GM19025 (cell line): ENCODE measurements around the gene MOV10.

Experiments used
- ATAC-seq: cut with Tn5 transposase; IDR thresholded peaks from one replicate; pipeline ENCODE4 v1.9.1; 2021; ENCODE audit warnings: mild to moderate bottlenecking, low read depth, moderate library complexity; ENCODE audit not compliant: unreplicated experiment

The MOV10 gene

GRCh38 chr1:112697781-112698201, 23.3 kb downstream of the MOV10 start:
- ATAC-seq: no peak

GRCh38 chr1:112698366-112699310, 24.2 kb downstream of the MOV10 start:
- ATAC-seq: no peak

DNA sequence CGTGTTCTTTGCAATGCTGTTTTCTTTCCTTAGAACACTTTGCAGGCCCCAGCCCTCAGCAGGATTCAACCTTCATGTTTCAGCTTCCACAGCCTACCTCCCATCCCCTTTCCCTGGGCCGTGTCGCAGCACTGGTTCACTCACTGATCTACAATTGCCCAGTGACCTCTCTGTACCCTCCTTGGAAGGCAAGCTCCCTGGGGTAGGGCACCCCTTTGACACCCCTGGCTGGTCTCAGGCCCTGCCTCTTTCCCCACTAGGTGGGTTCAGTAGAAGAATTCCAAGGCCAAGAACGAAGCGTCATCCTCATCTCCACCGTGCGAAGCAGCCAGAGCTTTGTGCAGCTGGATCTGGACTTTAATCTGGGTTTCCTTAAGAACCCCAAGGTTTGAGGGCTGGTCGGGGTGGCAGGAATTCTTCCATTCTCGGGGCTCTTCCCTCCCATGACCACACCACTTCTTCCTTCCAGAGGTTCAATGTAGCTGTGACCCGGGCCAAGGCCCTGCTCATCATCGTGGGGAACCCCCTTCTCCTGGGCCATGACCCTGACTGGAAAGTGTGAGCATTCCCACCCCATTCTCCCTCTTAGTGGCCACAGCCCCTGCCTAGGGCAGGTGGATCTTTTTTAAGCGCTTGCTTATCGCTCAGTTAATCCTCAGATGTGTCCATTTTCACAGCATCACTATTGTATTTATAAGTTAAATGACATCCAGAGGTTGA, 25.1 kb downstream of the MOV10 start:
- no peak for ATAC-seq

GRCh38 chr1:112700290-112701226, 26.1 kb downstream of the MOV10 start:
- ATAC-seq: no peak

DNA sequence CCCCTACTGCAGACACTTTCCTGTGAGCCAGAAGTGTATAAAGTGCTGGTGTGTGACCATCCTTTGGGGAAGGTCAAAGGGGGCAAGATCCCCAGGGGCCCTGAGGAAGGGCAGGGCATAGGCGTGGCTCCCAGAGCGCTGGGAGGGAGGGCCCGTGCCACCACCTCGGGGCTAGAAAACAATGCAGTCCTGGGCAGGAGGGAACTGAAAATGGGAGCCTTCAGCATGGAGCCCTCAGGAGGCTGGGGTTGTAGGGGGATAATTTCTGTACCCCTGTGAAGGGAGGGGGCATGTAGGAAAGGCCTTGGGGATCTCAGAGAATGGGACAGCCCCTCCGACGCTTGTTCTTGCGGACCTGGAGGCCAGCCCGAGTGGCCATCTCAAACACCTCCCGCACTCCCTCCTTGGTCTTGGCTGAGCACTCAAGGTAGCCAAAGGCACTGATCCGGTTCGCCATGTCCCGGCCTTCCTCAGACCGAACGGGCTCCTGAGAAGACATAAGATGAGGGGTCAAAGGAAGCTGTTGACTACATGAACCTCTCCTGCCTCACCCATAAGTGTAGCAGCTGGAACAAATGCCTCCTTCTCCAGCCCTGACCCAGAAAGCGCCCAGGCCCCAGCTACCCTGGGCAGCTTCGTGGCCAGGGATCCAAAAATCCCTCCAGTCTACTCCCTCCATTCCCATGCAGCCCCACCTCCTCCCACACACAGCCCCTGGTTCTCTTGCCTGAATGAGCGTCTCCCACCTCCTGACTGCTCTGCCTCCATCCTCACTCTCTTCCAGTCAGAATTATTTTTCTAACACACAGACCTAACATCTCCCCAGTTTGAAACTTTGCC, 27.0 kb downstream of the MOV10 start:
- ATAC-seq: no peak

DNA sequence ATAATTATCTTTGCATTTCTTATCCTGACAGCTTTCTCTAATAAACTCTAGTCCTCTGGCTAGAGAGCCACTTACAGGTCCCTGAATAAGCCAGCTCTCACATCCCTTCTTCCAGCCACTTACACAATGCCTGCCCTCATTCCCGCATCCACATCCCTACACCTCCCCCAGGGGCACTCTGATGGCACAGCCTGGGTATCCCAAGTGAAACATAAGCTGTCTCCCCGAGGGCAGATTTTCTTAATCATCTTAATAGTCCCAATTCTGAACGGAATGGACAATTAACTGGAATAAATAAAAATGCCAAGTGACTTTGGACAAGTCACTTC, 27.6 kb downstream of the MOV10 start:
- ATAC-seq: no peak

- ATAC-seq: no peak
These were observed 28.2 kb downstream of the MOV10 start for GRCh38 chr1:112702420-112703261.

- ATAC-seq: no peak
These were observed 29.2 kb downstream of the MOV10 start for GRCh38 chr1:112703706-112704105.

GRCh38 chr1:112704391-112704933, 30.0 kb downstream of the MOV10 start:
- ATAC-seq: no peak

DNA sequence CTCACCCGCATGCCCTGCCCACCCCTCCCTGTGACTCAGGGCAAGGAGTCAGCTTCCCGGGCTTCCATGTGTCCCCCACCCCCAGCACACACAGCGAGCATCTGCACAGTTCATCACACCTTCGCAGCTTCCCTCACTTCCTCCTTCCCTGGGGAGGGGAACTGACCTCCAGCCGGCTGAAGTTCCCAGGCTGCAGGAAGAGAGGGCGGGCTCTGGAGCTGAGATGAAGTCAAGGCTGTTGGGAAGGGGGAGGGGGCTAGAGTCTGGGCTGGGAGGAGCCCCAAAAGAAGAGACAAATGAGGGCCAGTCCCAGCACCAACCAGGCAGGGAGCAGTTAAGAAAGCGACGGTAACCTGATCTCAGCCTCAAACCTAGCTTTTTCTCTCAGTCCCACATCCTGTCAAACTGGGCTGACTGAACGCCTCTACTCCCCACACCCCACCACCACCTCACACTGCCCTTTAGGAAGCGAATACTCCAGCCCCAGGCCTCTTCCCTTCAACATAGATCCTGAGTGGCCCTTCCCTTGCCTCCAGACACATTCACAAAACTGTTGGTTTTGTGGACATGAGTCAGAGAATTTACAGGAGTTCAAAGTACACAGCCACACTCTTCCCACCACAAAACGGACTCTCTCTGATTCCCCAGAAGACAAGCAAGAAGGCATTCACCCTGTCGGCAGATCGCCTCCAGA, 30.6 kb downstream of the MOV10 start:
- ATAC-seq: peak; percentile 42

- peak; percentile 74 for ATAC-seq
These were observed 32.2 kb downstream of the MOV10 start, which contains the start of gene RHOC for GRCh38 chr1:112706505-112707220. TSS of gene RHOC (minus strand) at chr1:112707127. CDS start at chr1:112703799, 3,328 bp downstream.

- ATAC-seq: peak; percentile 67
These were observed 33.0 kb downstream of the MOV10 start for GRCh38 chr1:112707221-112708001.

GRCh38 chr1:112708002-112708448, 33.6 kb downstream of the MOV10 start:
- ATAC-seq: no peak

GRCh38 chr1:112708489-112708888, 34.0 kb downstream of the MOV10 start:
- ATAC-seq: no peak

- no peak for ATAC-seq
These were observed 35.7 kb downstream of the MOV10 start for GRCh38 chr1:112710159-112710558.

DNA sequence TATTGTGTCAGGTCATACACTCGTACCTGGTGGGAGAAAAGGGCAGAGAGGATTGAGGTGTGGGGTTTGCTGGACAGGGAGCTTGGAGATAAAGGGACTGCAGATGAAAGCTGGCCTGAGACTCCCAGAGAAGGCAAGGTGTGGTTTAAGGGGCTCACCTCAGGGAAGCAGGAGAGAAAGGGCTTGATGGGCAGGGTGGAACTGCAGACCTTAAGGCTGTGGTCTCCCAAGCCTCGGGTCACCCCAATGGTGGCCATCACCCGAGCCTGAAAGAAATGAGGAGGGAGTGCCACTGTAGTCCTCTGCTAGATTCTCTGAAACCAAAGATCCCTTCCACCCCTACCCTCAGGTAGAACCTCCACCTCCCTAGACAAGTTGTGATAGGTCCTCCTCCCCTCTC, 36.1 kb downstream of the MOV10 start:
- no peak for ATAC-seq
